GM21526 (cell line): ENCODE results near the gene TSC22D4.
"Not testable (repeated sequence)": the region's sequence is repeated elsewhere in the genome, so short reads cannot be mapped to it uniquely, and the experiment has no call there.

Experiments used
- ATAC-seq: cut with Tn5 transposase; IDR thresholded peaks from one replicate; pipeline ENCODE4 v1.9.1; 2021; ENCODE audit warnings: moderate library complexity; ENCODE audit not compliant: unreplicated experiment, low FRiP score

Gene TSC22D4

DNA sequence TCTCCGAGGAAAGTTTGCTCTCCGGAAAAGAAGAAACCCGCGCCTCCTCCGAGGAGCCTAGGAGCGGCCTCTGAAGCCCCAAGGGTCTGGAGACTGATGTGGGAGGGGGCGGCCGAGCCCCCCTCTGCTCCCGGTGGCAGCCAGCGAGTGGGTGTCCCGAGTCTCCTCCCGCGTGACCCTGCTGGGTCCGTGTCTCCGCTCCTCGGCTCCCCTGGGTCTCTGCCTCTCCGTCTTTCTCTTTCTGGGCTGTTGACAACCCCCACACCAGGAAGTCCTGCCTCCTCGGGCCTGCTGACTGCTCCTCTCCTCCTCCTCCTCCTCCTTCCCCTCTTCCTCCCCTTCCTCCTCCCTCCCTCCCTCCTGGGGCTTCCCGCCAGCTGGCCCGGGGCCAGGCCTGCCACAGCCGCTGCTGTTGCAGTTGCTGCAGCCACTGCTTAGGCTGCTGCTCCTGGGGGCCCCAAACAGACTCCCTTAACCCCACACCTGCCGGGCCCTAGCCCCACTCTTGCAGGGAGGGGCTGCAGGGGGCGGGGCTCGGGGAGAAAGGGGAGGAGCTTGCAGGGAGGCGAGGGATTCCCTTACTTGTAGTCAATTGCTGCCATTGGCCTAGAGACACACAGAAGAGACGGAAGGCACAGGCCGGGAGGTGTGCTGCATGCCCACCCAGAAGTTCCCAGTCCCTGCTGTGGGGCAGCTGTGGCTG, at the start of gene TSC22D4:
Gene TSC22D4 (minus strand): TSS at position 257 of the 703 bp plus-strand sequence. CDS start 1,176 bp downstream, outside the sequence.
- ATAC-seq = peak; percentile 49

DNA sequence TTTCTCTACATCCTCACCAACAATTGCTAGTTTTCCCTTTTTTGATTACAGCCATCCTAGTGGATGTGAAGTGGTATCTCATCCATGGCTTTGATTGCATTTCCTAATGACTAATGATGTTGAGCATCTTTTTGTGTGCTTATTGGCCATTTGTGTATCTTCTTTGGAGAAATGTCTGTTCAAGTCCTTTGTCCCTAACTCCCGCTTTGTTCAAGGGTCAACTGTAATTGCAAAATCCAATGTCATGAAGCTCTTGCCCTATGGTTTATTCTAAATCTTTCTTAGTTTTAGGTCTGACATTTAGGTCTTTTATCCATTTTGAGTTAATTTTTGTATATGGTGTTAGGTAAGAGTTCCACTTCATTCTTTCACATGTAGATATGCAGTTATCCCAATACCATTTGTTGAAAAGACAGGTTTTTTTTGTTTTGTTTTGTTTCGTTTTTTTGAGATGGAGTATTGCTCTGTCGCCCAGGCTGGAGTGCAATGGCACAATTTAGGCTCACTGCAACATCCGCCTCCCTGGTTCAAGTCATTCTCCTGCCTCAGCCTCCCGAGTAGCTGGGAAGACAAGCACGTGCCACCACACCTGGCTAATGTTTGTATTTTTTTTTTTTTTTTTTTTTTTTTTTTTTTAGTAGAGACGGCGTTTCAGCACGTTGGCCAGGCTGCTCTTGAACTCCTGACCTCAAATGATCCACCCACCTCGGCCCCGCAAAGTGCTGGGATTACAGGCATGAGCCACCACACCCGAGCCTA, 49.3 kb upstream of the TSC22D4 start:
- not testable (repeated sequence) for ATAC-seq

DNA sequence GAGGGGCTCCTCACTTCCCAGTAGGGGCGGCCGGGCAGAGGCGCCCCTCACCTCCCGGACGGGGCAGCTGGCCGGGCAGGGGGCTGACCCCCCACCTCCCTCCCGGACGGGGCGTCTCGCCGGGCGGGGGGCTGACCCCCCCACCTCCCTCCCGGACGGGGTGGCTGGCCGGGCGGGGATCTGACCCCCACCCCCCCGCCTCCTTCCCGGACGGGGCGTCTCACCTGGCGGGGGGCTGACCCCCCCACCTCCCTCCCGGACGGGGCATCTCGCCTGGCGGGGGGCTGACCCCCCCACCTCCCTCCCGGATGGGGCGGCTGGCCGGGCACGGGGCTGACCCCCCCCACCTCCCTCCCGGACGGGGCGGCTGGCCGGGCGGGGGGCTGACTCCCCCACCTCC, 44.2 kb upstream of the TSC22D4 start:
- not testable (repeated sequence) for ATAC-seq

DNA sequence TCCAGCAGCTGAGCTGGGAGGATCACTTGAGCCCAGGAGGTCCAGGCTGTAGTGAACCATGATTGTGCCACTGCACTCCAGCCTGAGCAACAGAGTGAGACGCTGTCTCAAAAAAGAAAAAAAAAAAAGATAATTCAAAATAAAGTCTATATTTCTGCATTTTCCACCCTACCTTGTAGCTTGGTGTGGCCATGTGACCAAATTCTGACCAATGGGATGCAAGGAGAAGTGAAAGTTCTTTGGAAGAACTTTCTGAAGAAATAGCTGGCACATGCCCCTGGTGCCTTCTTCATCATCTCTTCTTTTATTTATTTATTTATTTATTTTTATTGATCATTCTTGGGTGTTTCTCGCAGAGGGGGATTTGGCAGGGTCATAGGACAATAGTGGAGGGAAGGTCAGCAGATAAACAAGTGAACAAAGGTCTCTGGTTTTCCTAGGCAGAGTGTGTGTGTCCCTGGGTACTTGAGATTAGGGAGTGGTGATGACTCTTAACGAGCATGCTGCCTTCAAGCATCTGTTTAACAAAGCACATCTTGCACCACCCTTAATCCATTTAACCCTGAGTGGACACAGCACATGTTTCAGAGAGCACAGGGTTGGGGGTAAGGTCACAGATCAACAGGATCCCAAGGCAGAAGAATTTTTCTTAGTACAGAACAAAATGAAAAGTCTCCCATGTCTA, 43.0 kb upstream of the TSC22D4 start:
- ATAC-seq = not testable (repeated sequence)

DNA sequence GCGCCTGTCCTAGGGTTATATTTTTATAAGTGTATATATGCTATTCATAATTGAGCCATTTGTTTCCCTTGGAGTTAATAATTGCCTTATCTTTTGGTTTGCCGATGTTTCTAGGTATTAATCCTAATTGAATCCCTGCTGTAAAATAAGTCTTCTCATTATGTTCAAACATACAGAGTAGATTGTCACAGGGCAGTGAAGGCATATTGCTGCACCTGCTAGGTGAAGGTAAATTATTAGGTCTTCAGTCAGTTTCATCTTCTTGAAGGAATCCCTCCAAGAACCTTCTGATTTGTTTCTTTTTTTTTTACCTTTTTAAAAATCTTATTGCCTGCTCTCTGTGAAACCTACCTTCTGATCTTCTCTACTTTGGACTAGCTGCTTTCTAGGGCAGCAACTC, 42.1 kb upstream of the TSC22D4 start:
- no peak for ATAC-seq

DNA sequence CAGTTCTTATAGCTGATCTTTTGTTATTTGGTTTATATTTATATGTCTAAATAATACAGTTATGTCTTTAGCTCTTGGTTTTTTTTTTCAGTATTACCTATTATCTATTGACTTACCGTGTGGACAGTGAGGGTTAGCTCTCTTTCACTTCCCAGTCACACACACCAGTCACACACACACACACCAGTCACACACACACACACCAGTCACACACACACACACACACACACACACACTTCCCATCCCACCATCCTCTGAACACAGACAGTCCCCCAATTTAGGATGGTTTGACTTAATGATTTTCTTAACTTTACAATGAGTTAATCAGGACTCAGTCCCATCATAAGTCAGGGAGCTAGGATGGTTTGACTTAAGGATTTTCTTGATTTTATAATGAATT, 41.1 kb upstream of the TSC22D4 start:
- no peak for ATAC-seq

DNA sequence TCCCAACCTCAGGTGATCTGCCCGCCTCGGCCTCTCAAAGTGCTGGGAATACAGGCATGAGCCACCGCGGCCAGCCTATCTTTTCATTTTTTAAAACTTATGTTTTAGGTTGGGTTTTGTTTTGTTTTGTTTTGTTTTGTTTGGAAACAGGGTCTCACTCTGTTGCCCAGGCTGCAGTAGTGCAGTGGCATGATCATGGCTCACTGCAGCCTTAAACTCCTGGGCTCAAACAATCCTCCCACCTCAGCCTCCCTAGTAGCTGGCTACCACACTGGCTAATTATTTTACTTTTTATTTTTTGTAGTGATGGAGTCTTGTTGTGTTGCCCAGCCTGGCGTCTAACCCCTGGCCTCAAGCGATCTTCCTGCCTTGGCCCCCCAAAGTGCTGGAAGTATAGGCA, 40.6 kb upstream of the TSC22D4 start:
- ATAC-seq = no peak

DNA sequence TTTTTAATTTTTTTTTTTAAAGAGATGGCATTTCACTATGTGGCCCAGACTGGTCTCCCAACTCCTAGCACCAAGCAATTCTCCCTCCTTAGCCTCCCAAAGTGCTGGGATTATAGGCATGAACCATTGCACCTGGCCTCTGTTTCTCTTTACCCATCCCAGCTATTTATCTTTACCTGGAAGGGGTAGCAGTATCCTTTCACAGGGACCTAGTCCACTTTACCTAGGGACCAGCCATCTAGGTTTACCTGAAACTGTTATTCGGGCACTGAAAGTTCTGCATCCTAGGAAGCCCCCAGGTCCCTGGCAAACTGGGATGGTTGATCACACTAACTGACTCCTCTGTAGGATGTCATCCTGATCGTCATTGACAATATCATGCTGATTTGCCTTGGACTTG, 38.3 kb upstream of the TSC22D4 start:
- no peak for ATAC-seq

DNA sequence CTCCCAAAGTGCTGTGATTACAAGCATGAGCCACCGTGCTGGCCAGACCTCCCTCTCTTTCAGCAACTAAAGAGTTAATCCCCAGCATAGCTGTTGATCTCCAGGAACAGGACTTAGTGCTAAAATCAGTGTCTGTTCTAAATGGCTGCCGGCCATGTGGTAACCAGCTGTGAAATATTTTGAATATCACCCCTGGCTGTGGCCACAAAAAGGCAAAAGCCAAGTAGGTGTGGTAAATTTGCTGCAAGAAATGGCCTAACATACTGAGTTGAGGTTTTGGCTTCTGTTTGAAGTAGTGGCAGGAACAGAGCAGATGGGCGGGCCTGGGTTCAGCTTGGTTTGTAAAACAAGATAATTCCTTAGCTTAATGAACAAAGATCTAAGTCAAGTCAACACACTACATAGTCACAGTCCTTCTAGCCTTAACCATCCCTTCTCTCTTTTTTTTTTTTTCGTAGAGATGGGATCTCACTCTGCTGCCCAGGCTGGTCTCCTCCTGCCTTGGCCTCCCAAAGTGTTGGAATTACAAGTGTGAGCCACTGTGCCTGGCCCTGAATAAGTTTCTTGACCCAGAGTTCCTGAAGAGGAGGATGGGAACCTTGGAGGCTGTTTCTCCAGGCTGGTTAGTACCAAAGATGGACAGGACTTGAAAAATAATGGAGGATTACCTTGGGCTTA, 37.3 kb upstream of the TSC22D4 start:
- no peak for ATAC-seq

DNA sequence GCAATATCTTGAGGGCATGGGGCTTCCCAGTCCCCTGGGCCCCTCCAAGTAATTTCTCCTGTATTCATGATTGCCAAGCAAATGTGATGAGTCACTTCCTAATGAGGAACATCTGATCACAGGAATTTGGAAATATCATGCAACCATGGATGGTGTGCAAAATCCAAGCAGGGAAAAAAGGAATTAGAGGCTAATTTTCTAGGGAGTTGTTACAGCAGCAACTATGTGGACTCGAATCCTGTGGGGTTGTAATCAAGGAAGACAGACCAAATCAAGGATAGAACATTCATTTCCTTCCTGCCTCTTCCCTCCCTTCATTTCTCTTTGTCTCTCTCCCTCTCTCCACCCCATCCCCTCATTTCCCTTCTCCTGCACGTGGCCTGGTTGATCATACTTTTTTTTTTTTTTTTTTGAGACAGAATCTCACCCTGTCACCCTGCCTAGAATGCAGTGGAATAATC, 36.1 kb upstream of the TSC22D4 start:
- no peak for ATAC-seq

DNA sequence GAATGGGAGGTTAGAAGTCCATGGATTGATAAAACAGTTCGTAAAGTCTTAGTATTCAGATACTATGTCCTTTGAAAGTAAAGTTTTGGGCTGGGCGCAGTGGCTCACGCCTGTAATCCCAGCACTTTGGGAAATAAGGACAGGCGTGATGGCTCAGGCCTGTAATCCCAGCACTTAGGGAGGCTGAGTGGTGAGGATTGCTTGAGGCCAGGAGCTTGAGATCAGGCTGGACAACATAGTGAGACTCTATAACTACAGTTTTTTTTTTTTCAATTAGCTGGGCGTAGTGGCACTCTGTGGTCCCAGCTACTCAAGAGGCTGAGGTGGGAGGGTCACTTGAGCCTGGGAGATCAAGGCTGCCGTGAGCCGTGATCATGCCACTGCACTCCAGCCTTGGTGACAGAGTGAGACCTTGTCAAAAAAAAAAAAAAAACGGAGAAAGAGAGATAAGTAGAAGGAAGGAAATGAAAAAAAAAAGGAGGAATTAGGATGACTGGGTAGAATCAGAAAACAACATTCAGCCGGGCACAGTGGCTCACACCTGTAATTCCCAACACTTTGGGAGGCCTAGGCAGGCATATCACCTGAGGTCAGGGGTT, 34.3 kb upstream of the TSC22D4 start:
- no peak for ATAC-seq

DNA sequence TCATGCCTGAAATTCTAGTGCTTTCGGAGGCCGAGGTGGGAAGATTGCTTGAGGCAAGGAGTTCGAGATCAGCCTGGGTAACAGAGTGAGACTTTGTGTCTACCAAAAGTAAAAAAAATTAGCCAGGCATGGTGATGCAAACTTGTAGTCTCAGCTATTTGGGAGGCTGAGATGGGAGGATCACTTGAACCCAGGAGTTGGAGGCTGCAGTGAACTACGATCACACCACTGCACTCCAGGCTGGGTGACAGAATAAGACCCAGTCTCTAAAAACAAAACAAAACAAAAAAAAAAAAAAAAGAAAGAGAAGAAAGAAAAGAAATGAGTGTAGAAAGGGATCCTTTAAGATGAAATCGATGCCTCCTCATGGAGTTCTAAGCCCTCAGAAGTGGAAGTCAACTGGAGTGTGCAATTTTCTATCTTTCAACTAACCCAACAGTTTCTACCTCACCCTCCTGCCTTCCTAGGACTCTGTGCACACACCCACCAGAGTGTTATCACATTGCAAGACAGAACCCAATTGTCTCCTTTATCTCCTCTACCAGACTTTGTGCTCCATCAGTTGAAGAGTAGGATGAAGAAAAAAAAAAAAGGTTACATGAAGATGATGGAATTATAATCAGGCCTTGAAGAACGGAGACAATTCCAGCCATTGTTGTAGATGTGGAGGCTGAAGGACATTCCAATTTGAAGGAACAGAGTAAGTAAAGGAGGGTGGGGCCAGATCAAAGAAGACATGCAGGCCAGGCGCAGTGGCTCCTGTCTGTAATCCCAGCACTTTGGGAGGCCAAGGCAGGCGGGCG, 31.6 kb upstream of the TSC22D4 start:
- no peak for ATAC-seq

DNA sequence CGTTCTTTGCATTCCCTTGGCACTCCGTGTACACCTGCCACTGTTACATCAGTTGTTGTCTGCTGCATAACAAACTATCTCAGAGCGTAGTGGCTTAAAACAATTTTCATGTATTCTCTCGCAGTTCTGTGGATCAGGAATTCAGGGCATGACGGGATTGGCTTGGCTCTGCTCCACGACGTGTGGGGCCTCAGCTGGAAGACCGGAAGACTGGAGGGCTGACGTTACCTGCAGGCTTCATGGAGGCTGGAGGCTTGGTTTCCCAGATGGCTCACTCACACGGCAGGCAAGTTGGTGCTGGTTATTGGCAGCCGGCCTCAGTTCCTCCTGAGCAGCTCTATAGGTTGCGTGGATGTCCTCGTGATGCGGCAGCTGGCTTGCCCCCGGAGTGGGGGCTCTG, 30.2 kb upstream of the TSC22D4 start:
- no peak for ATAC-seq

DNA sequence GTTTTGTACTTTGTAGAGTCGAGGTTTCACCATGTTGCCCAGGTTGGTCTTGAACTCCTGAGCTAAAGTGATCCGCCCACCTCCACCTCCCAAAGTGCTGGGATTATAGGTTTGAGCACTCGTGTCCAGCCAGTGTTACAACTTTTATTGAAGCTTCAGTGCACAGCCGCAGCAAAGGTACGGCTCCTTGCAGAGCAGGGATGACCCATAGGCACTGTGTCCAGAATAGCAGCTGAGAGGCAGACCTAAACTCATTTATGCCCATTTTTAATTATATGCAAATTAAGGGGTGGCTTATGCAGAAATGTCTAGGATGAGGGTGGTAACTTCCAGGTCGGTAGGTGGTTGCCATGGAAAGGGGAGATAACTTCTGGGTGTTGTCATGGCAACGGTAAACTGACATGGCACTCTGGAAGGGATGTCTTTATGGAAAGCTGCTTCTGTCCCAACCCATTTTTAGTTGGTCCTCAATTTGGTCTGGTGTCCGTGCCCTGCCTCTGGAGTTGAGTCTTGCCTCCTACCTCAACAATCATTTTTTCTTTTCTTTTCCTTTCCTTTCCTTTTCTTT, 27.4 kb upstream of the TSC22D4 start:
- ATAC-seq = no peak

DNA sequence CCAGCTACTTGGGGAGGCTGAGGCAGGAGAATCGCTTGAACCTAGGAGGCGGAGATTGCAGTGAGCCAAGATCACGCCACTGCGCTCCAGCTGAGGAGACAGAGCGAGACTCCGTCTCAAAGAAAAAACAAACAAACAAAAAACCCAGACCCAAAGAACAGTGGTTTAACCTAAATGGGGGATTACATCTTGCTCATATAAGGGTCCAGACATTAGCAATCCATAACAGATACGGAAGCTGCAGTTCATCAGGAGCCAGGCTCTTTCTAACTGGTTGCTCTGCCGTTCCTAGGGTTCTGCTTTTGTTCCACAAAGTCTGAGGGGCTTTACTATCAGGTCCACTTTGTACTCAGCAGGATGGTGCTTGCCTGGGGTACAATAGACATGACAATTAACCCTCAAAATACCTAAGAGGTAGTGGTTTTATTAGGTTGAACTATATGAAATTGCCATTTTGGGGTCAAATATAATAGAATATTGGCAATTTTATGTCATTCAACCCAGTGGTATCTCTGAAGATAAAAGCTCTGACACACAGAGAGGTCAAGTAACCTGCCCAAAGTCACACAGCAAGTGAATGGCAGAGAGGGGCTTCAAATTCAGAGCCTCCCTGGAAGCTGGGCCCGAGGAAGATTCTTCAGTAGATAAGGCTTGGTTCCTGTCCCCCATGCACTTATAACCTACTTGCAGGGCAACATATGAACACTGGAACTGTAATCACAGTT, 26.0 kb upstream of the TSC22D4 start:
- no peak for ATAC-seq

DNA sequence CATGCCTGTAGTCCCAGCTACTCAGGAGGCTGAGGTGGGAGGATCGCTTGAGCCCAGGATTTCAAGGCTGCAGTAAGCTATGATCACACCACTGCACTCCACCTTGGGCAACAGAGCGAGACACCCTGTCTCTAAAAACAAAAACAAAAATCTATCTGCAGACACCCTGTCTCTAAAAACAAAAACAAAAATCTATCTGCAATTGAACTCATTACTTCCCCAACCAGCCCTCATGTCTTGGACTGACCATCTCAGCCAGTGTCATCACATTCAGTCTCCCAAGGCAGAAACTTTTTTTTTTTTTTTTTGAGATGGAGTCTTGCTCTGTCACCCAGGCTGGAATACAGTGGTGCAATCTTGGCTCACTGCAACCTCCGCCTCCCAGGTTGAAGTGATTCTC, 25.0 kb upstream of the TSC22D4 start:
- ATAC-seq = not testable (repeated sequence)

DNA sequence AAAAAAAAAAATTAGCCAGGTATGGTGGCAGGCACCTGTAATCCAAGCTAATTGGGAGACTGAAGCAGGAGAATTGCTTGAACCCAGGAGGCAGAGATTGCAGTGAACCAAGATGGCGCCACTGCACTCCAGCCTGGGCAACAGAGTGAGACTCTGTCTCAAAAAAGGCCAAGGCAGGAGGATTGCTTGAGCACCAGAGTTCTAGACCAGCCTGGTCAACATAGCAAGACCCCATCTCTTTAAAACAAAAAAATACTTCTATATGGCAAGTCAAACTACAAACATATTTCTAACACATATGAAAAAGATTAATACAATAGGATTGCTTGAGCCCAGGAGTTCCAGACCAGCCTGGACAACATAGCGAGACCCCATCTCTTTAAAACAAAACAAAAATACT, 21.7 kb upstream of the TSC22D4 start:
- ATAC-seq = not testable (repeated sequence)

DNA sequence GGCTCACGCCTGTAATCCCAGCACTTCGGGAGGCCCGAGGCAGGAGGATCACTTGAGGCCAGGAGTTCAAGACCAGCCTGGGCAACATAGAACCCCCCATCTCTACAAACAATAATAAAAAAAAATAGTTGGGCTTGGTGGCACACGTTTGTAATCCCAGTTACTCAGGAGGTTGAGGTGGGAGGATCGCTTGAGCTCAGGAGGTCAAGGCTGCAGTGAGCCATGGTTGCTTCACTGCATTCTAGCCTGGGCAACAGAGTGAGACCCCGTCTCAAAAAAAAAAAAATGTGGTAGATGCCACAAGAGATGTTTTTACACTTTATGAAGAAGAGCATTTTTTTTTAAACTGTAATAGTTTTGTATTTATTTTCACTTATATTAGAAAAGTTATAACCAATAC, 17.5 kb upstream of the TSC22D4 start:
- ATAC-seq = no peak
